GM11168 (cell line): ENCODE data around the gene AP2B1.

Experiments
- in situ Hi-C: fragments of 300-500 bp; cut with MboI; formaldehyde crosslinking; loops from one replicate; pipeline ENCODE4 v1.12.0; 2022; ENCODE audit warnings: low sequenced_read_pairs; ENCODE audit not compliant: unreplicated experiment

Gene AP2B1

DNA sequence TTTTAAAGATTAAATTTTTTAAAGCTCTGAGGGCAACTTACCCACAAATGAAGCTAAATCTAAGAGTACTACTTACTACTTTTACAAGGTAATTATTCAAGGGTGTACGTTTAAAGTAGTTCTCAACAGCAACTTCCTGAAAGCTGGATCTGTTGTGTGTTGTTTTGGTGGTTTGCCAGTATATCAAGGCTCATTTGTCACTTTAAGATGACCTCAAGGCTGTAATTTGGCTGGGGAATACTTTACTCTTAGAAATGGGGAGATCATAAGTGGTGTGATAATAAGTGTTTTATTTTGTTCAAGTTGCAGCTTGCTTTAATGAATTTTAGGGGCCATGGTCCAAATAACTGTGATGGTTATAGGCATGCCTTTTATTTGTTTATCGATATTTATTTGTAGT is 30.4 kb downstream of the AP2B1 start:
- in situ Hi-C loops: loop anchor here (10.0 kb wide), 1 partner anchor 127 kb away; no protein-coding TSS in a partner anchor

DNA sequence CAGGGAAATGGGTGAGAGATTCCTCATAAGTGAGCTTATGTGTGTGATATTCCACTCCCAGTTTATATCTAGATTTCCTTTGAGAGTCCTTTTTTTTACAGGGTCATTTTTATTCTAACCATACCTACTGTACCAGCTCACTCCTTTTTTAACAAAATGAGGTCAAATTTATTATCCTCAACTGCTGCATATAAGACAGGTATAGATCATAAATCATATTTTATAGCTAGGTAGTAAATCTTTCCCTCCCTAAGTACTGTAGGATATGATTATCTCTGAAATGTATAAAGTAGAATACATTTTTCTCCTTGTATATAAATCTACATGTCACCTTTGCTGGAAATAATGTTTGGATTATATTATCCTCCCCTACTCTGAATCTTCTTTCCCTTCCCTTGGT is 31.5 kb downstream of the AP2B1 start:
- in situ Hi-C loops: loop anchor here (10.0 kb wide), 1 partner anchor 126 kb away; no protein-coding TSS in a partner anchor

DNA sequence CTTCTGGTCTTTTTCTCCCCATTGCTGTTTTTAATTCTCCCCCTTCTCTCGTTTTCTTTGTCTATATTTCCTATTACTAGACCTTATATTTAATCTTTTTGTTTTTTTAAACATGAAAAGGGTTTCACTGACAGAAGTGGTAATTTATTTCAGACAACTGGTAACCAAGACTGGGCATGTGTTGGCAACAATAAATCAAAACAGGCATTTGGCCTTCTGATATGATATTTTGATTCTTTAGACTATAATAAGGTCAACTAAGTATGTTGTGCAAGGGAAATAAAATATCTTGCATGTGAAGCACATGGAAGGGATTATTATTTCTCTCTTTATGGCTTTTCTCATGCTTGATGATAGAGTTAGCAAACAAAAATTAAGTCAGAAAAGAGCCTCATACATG is 34.6 kb downstream of the AP2B1 start:
- in situ Hi-C loops: no loop called here

DNA sequence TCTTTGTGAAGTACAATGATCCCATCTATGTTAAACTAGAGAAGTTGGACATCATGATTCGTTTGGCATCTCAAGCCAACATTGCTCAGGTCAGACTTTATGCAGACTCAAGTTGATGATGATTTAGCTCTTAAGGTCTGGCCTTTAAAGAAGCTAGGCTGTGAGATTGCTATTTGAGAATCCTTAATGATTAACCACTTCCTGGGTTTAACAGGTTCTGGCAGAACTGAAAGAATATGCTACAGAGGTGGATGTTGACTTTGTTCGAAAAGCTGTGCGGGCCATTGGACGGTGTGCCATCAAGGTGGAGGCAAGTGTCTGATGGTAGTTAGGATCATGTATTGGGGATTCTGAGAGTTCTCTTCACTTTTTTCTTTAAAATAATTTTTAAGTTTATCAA is 40.3 kb downstream of the AP2B1 start:
- in situ Hi-C loops: no loop called here

DNA sequence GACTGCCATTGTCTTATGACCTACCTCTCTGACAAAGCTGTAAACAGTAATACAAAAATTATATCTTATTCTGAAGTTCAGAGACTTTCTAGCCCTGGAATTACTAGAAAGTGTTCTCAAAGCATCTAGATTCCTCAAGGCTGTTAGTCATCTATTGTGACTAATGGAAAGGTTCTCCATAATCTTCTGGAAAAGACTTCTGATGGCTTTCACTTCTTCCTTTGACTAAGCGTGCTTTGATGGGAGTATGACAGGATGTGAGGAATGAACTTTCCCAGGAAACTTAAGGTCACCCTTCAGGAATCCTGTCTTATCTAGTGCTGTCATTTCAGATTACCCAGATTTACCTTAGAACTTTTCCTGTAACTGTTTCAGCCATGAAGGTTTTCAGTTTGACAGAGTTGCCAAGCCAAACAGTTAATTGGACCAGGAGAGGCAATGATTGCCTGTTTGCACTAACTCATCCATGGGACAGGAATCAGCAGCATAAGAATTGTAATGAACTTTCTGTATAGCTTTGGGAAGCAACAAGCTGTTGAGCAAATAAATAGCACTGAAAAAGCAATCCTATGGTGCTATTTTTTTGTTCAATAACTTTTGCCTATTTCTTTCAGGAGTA is 43.5 kb downstream of the AP2B1 start:
- in situ Hi-C loops: no loop called here

DNA sequence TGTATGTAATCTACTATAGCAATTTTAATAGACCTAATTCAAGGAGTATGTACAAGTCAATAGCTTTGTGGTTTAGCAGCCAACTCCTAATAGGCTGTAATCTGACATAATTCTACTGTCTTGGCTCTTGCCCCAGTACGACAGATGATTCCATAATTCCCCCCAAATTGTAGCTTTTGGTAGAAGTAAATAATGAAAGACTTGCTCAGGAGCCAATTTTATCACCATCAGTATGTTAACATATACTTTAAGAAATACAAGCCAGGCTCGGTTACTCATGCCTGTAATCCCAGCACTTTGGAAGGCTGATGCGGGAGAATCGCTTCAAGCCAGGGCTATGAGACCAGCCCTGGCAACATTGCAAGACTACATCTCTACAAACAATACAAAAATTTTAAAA is 53.9 kb downstream of the AP2B1 start:
- in situ Hi-C loops: no loop called here

DNA sequence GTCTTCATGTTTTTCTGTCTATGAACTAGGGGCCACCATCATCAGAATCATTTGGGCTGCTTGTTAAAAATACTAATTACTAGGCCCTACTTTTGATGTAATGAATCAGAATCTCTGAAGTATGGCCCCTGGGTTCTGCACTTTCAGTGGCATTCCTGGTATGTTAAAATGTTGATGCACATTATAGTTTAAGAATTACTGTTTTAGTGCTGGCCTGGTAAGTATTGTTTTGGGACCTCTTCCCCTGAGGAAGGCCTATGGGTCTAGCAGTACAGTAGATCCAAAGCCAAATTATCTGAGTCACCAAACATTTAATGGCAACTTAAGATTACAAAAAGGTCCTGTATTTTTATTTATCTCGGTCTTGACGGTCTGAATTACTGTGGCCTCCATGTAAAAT is 58.8 kb downstream of the AP2B1 start:
- in situ Hi-C loops: no loop called here

DNA sequence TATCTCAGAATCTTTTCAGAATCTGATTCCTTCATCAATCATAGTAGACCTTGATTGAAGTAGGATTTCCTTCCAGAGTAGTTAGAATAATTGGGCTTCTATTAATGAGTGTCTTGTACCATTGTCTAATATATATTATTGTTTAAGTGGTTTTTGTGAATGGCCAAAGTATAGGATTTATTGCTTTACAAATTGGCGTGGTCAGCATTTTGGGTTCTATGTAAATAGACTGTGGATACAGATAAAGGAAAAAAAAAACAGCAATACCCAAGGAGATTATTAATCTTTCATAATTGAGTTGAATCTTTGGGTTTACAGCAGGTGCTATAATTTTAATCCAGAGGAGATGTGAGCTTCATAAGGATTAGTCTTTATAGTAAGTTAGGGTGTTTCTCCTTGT is 64.3 kb downstream of the AP2B1 start:
- in situ Hi-C loops: no loop called here

DNA sequence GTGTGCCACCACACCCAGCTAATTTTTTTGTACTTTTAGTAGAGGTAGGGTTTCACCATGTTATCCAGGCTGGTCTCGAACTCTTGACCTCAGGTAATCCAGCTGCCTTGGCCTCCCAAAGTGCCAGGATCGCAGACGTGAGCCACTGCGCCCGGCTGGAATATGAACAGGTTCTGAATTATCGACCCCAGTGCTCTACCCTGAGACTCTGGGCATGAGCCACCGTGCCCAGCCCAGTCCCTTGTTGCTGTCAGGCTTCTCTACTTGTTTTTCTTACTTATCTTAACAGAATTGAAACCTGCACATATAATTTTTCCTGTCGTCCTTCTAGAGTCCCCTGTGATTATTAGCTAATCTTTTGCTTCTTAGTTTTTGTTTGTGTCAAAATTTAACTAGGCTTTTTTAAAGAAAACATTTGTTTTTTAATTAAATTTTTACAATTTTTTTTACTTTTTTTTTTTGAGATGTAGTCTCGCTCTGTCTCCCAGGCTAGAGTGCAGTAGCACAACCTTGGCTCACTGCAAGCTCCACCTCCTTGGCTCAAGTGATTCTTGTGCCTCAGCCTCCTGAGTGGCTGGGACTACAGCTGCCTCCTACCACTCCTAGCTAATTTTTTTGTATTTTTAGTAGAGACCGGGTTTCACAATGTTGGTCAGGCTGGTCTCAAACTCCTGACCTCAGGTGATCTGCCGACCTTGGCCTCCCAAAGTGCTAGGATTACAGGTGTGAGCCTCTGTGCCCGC is 66.7 kb downstream of the AP2B1 start:
- in situ Hi-C loops: no loop called here

DNA sequence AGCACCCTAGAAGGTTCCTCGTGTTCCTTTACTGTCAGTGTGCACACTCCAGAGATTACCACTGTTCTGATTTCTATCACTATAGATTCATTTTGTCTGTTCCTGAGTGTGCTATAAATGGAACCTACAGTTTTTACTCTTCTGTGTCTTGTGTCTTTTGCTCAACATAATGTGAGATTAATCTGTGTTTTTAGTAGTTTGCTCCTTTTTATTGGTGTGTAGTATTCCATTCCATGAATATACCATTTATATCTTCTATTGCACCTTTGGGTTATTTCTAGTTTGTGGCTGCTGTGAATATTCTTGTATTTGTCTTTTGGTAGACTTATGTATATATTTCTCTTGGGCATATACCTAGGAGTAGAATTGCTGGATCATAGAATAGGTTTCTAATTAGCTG is 68.2 kb downstream of the AP2B1 start:
- in situ Hi-C loops: no loop called here

DNA sequence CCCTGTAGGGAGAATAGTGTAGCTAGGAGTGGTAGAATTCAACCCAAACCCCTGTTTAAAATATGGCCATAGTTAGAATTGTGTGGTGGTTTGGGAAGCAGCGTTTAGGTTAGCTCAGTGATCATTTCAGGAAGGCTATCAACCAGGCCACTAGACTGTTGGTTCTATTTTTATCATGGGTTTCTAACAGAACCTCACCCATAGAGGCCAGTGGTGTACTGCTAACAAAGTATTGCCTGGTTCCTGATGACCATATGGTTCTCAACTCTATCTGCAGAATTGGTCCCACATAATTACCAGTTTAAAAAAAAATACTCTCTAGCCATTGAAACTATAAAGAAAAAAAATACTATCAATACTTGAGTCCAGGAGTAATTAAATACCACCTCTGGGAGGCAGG is 73.8 kb downstream of the AP2B1 start:
- in situ Hi-C loops: no loop called here

DNA sequence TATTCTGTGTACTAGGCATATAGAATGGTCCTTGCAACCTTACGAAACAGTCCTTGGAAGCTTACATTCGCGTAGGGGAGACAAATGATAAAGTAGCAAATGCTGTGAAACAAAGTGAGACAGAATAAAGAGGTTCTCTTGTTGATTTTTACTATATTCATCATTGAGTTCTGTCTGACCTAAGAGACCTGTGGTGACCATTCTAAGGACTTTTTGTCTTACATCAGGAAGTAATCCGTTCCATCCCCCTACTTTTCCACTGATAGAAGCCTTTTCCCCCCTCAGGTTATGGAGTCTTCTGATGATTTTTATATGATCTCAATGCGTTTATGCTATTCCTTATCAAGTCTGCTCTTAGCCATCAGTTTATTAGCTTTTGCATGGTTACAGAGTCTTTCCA is 77.6 kb downstream of the AP2B1 start:
- in situ Hi-C loops: no loop called here

DNA sequence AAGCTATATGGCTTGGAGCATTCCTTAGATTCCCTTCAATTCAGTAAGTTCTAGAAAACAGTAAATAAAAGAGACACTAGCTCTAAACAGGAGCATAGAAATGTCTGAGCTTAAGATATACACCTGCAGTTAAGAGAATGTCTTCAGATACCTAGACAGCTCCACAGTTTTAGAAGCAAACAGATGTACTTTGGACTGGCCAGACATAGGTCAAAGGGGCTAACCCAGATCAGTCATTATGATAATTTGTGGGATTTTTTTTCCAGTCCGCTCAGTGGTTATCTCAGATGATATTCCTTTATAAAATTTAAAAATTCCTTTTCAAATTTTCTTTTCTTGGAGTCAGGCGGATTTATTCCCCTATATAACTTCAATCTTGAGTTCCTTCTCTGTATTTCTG is 78.5 kb downstream of the AP2B1 start:
- in situ Hi-C loops: no loop called here

DNA sequence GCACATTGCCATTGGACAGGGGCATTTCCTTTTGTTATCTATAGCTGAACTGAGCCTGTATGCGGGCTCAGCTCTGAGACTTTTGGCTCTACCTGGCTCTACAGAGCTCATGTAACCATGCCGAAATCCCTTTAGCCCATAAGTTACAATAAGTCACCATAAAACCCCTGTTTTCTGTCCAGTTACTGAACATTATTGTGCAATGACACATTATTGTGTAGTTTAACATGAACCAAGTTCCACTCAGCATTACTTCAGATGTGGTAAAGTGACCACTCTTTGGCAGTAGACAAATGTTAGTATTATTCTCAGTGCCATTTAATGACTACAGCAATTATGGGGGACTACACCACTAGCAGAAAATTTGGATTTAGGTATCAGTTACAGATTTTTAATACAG is 78.9 kb downstream of the AP2B1 start:
- in situ Hi-C loops: no loop called here

DNA sequence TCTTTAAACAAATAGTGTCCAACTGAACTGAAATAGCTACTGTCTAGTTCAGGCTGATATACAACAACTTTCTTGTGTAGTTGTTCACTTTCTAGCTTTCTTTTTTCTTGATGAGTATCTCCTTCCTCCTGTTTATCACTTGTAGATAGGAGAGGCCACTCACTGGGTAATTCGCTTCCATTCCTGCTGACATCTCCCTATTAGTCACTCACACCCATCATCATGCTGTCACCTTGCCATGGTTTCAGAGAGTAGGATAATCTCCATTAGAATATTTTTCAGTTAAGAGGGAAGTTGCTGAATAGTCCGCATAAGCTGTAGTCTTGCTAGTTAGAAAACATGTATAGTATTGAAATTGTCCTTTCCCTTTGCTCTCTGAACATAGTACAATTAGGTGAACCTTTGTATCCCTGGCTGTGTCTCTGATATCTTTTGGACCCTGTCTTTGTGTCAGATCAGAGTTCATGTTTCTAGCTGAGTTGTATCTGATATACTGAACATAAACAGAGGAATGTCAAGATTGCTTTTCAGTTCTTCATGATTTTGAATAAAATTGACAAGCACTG is 79.9 kb downstream of the AP2B1 start:
- in situ Hi-C loops: no loop called here

DNA sequence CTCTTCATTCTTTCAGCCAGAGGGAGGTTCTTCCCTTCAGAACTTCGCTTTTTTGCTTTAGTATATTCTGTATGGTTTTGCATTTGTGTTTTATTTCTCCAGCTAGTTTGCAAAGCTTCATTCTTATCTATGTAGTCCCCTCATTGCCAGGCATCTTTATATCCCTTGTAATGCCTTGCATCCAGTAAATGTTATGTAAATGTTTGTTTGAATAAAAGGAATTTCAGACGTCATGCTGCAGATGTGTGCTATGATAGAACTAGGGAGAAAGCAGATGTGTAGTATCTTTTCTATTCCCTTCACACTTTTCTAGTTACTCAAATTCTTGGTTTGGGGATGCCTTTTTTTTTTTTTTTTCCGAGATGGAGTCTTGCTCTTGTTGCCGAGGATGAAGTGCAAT is 81.7 kb downstream of the AP2B1 start:
- in situ Hi-C loops: no loop called here

DNA sequence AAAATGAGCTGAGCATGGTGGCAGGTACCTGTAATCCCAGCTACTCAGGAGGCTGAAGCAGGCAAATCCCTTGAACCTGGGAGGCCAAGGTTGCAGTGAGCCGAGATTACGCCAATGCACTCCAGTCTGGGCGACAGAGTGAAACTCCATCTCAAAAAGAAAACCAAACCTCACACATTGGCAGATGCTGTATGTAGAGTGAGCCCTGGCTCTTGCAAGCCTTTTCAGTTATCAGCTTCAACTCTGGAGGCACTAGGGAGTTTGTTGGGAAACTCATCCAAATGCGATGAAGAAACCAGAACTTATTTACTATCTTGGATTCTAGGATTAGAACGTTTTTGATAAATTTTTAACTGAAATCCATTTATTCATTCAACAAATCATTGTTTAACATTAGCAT is 87.4 kb downstream of the AP2B1 start:
- in situ Hi-C loops: no loop called here

DNA sequence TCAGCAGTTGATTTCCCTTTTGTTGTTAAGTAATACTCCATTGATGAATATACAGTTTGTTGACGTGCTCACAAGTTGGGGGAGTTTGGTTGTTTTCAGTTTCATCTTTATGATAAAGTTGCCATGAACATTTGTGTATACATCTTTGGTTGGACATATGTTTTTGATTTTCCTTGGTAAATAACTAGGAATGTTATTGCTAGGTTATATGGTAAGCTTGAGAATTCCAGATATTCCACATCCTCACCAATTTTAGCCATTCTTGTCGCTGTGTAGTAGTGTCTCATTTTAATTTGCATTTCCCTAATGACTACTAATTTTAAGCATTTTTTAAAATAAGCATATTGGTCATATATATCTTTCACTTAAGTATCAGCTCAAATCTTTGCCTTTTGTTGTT is 89.3 kb downstream of the AP2B1 start:
- in situ Hi-C loops: no loop called here

DNA sequence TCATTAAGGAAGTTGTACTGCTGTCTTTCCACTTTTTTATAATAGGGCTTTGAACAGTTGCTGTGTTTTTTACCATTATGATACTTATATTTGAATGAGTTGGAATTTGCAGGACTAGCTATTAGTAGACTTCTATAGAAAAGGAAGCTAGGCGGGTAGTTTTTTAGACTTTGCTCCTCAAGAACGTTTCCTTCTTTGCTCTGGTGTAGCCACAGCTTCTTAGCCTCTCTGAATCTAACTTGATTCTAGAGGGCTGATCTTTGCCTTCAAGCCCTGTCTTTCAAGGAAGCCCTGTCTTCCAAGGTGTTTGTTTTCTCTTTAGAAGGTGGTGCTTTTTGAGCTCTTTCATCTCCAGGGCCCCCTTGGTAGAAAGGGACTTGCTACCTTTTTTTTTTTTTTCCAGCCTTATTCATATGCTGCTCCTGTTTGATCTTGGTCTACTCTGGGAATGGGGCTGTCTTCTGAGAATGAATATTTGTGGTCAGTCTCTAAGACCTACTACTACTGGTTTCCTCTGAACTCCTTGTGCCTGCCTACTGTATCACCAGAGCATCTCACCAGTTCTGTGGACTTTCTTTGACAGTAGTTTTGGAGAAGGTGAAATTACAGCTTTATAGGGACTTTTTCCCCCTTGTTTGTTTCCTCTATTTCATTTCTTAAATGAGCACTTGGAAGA is 92.0 kb downstream of the AP2B1 start:
- in situ Hi-C loops: no loop called here

DNA sequence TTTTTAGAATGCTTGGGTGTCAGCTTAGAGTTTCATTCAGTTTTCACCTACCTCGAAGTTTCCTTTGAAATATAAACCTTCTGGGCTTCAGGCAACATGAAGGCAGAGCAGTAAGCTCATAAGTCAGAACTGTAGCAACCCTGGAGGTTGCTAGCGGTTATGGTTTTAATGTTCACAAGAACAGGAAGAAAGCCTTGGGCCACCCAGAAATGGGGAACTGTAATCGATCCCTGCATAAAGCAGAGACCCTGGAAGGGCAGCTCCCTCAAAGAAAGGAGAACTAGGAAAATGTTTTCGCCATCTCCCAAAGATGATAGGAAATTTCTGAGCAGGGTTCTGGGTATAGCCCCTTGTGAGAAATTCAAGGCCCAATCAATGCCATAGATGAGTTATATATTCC is 96.5 kb downstream of the AP2B1 start:
- in situ Hi-C loops: no loop called here

DNA sequence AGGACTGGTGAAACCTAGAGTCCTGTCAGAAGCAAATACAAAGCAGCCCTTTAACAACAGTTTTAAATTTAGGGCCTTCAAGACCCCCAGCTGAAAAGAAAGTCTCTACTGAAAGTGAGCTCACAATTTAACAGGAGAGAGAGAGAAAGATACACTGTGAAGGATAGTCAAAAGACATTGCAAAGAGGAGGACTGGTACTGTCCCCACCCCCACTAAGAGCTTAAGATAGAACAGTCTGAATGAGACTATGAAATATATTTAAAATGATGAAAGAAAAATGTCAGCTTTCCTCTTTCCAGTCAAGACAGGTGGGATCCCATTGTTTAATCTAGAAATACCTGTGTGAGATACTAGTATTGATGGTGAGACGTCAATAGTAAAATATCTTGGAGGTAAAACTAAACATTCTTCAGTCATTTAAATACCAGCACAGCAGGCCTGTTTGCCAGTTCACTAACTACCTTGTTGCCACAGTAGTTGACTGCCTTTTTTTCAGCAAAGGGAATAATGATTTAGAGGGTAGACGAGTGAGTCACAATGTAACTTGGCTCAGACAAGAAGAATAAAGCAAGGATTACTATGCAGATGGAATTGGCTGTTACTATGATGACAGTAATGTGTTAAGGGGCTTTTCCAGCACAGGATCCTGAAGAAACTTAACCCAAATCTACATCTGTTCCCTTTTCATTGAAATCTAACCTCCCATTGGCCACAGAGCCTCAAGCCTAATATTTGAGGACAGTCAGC is 97.1 kb downstream of the AP2B1 start:
- in situ Hi-C loops: no loop called here
